Panc1 (cell line): ENCODE measurements around the gene SLC25A13. TPM values are rescaled to one million over a fixed set of nuclear protein-coding genes. Genes with fewer than 3 reads are reported as not detected.

Experiments used
- ATAC-seq: fragments of 200-7000 bp; cut with Tn5 transposase; 2 replicates; pipeline ENCODE4 v1.9.1; 2020; ENCODE audit warnings: mild to moderate bottlenecking, moderate library complexity
- BruUV-seq: library from RNA; stranded (reverse); fragments of 400-500 nt; replicated peaks from 2 replicates; lab custom pipeline; 2021; lab: Mats Ljungman, UMichigan
- CTCF ChIA-PET: fragments of 300-600 bp; sonication (Branson Sonifier 250); formaldehyde crosslinking; loops from one replicate; lab custom pipeline; 2022; ENCODE audit warnings: antibody characterized with exemption; lab: Charles Lee
- POLR2A ChIA-PET: fragments of 300-600 bp; sonication (Branson Sonifier 250); formaldehyde crosslinking; loops from one replicate; lab custom pipeline; 2022; ENCODE audit warnings: antibody characterized with exemption; lab: Charles Lee
- DNase-seq: peaks from one replicate; pipeline ENCODE4 v3.0.0-alpha.2; 2010; ENCODE audit warnings: low read depth, low spot score
- H3K27ac ChIP-seq: 2 replicates; pipeline ENCODE4 v1.5.1; 2011; ENCODE audit warnings: mild to moderate bottlenecking, low read length, inconsistent platforms
- H3K27me3 ChIP-seq: fragments of 200-500 bp; sonication (Bioruptor generic); 2 replicates; pipeline ENCODE4 v1.6.0; 2014; ENCODE audit warnings: low read length, inconsistent platforms; ENCODE audit not compliant: control insufficient read depth, insufficient read depth
- H3K36me3 ChIP-seq: fragments of 200-500 bp; sonication (Bioruptor generic); 2 replicates; pipeline ENCODE4 v1.5.1; 2014; ENCODE audit warnings: inconsistent platforms, mild to moderate bottlenecking, low read length, moderate library complexity; ENCODE audit not compliant: control insufficient read depth, insufficient read depth
- H3K4me1 ChIP-seq: 2 replicates; pipeline ENCODE4 v1.5.1; 2011; ENCODE audit warnings: inconsistent platforms, mild to moderate bottlenecking, low read length, moderate library complexity; ENCODE audit not compliant: control insufficient read depth, insufficient read depth
- H3K4me3 ChIP-seq, 2 experiments: 2 replicates each; pipeline ENCODE4 v1.5.1; 2011 to 2012; ENCODE audit warnings: low read depth in 2 of 2, low read length in 2 of 2, mild to moderate bottlenecking in 2 of 2, inconsistent platforms in 1 of 2, moderate library complexity in 1 of 2
- H3K9me3 ChIP-seq: fragments of 200-500 bp; sonication (Bioruptor generic); 2 replicates; pipeline ENCODE4 v1.5.1; 2014; ENCODE audit warnings: low read depth, mild to moderate bottlenecking, inconsistent platforms, low read length, moderate library complexity; ENCODE audit not compliant: control insufficient read depth, insufficient read depth
- POLR2AphosphoS5 ChIP-seq: IDR thresholded peaks from 2 replicates; pipeline ENCODE4 v1.6.1; 2012; ENCODE audit warnings: mild to moderate bottlenecking, low read depth, low read length, moderate library complexity
- SIN3A ChIP-seq: IDR thresholded peaks from 2 replicates; pipeline ENCODE4 v1.6.1; 2012; ENCODE audit warnings: low read depth, mild to moderate bottlenecking, low read length, moderate library complexity, borderline replicate concordance; ENCODE audit not compliant: insufficient read depth
- TCF7L2 ChIP-seq: IDR thresholded peaks from 2 replicates; pipeline ENCODE4 v1.6.1; 2011; ENCODE audit warnings: mild to moderate bottlenecking, low read depth, low read length, inconsistent platforms
- in situ Hi-C: cut with HindIII; loops from 2 replicates; pipeline ENCODE4 v1.10.0; 2016; ENCODE audit warnings: low sequenced_read_pairs, low pct_unique_long_range_greater_than_20kb
- intact Hi-C: fragments of 100-400 bp; cut with micrococcal nuclease; formaldehyde crosslinking; loops from one replicate; pipeline ENCODE4 v1.10.0; 2022; ENCODE audit not compliant: unreplicated experiment
- total RNA-seq: library from RNA; stranded (reverse); gene quantifications from one replicate; pipeline ENCODE4 v1.2.1, GENCODE V29; 2021; ENCODE audit not compliant: unreplicated experiment
- TF ChIP-seq, protein P1 (sequence below): fragments of 450-650 bp; IDR thresholded peaks from 2 replicates; pipeline ENCODE4 v1.5.1; 2017; ENCODE audit warnings: mild to moderate bottlenecking
- TF ChIP-seq, protein P2 (sequence below), 2 experiments: IDR thresholded peaks; 2 replicates each; pipeline ENCODE4 v1.6.1; 2011 to 2012; ENCODE audit warnings: low read depth in 2 of 2, control low read depth in 1 of 2, low read length in 1 of 2, mild to moderate bottlenecking in 1 of 2, moderate library complexity in 1 of 2; ENCODE audit not compliant: insufficient read depth in 1 of 2

The SLC25A13 gene
- total RNA-seq, 1 experiment from 2014 or later, result 69.4 TPM

DNA sequence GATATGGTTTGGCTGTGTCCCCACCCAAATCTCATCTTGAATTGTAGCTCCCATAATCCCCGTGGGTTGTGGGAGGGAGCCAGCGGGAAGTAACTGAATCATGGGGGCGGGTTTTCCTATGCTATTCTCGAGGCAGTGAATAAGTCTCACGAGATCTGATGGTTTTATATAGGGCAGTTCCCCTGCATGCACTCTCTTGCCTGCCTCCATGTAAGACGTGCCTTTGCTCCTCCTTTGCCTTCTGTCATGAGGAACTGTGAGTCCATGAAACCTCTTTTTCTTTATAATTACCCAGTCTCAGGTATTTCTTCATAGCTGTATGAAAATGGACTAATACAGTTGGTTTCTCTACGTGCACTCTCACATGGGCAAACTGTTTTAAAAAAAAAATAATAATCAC is 207.7 kb downstream of the SLC25A13 start:
- no peaks in the 10 kb centered on the region for H3K9me3 ChIP-seq
- TF ChIP-seq, protein P1, sequence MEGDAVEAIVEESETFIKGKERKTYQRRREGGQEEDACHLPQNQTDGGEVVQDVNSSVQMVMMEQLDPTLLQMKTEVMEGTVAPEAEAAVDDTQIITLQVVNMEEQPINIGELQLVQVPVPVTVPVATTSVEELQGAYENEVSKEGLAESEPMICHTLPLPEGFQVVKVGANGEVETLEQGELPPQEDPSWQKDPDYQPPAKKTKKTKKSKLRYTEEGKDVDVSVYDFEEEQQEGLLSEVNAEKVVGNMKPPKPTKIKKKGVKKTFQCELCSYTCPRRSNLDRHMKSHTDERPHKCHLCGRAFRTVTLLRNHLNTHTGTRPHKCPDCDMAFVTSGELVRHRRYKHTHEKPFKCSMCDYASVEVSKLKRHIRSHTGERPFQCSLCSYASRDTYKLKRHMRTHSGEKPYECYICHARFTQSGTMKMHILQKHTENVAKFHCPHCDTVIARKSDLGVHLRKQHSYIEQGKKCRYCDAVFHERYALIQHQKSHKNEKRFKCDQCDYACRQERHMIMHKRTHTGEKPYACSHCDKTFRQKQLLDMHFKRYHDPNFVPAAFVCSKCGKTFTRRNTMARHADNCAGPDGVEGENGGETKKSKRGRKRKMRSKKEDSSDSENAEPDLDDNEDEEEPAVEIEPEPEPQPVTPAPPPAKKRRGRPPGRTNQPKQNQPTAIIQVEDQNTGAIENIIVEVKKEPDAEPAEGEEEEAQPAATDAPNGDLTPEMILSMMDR, result no peak
- no peak for TF ChIP-seq TCF7L2
- TF ChIP-seq, protein P2, sequence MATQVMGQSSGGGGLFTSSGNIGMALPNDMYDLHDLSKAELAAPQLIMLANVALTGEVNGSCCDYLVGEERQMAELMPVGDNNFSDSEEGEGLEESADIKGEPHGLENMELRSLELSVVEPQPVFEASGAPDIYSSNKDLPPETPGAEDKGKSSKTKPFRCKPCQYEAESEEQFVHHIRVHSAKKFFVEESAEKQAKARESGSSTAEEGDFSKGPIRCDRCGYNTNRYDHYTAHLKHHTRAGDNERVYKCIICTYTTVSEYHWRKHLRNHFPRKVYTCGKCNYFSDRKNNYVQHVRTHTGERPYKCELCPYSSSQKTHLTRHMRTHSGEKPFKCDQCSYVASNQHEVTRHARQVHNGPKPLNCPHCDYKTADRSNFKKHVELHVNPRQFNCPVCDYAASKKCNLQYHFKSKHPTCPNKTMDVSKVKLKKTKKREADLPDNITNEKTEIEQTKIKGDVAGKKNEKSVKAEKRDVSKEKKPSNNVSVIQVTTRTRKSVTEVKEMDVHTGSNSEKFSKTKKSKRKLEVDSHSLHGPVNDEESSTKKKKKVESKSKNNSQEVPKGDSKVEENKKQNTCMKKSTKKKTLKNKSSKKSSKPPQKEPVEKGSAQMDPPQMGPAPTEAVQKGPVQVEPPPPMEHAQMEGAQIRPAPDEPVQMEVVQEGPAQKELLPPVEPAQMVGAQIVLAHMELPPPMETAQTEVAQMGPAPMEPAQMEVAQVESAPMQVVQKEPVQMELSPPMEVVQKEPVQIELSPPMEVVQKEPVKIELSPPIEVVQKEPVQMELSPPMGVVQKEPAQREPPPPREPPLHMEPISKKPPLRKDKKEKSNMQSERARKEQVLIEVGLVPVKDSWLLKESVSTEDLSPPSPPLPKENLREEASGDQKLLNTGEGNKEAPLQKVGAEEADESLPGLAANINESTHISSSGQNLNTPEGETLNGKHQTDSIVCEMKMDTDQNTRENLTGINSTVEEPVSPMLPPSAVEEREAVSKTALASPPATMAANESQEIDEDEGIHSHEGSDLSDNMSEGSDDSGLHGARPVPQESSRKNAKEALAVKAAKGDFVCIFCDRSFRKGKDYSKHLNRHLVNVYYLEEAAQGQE (IDR thresholded peaks at IDR 0.05; ENCODE audit: insufficient read depth in 1 of 2, low read depth in 2 of 2, low read length in 1 of 2), result no peak
- TF ChIP-seq SIN3A, result no peak
- TF ChIP-seq POLR2AphosphoS5, result no peak
- CTCF ChIA-PET, result no interaction called here
- intact Hi-C loops, result no loop called here
- no peaks in the 10 kb centered on the region for H3K36me3 ChIP-seq
- no peak overlapping the region for H3K27ac ChIP-seq
- H3K4me1 ChIP-seq, result no peaks in the 10 kb centered on the region
- ATAC-seq (no peak), DNase-seq (no peak)
- no peaks in the 10 kb centered on the region for H3K27me3 ChIP-seq
- BruUV-seq, result no TSS peak
- H3K4me3 ChIP-seq, result no peak overlapping the region
- POLR2A ChIA-PET, result no interaction called here
- in situ Hi-C loops, result no loop called here

DNA sequence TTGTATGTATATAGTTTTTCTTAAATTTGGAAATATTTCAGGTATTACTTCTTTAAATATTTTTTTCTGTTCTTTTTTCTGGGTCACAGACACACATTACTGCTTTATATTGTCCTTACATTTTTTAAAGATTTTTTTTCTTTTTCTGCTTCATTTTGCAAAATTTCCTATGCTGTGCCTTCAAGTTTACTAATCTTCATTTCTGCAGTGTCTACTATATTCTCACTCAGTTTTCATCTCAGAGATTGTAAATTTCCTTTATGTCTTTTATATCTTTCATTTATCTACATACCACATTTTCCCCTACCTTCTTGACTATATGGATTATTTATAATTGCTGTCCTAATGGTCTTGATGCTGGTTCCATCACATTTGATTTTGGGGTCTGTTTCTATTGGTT is 210.5 kb downstream of the SLC25A13 start:
- Histone ChIP-seq H3K4me1 (no peaks in the 10 kb centered on the region), H3K36me3 (no peaks in the 10 kb centered on the region), H3K27ac (no peak overlapping the region), H3K4me3 (no peak overlapping the region), H3K27me3 (no peaks in the 10 kb centered on the region), H3K9me3 (no peaks in the 10 kb centered on the region)
- DNase-seq, result no peak
- TF ChIP-seq POLR2AphosphoS5 (no peak), TCF7L2 (no peak), SIN3A (no peak)
- TF ChIP-seq, protein P2 (IDR thresholded peaks at IDR 0.05; ENCODE audit: insufficient read depth in 1 of 2, low read depth in 2 of 2, low read length in 1 of 2), result no peak
- TF ChIP-seq, protein P1, result no peak
- intact Hi-C loops, result no loop called here
- ATAC-seq, result no peak
- BruUV-seq, result no TSS peak
- ChIA-PET CTCF (no interaction called here), POLR2A (no interaction called here)
- in situ Hi-C loops, result no loop called here
